ENCODE results near the gene C22orf23. TPM values are rescaled to one million over a fixed set of nuclear protein-coding genes. Genes with fewer than 3 reads are reported as not detected.

C22orf23 gene
- polyA plus RNA-seq, 2 of the 4 experiments (the other 2 are of a cell fraction), result 0.26 to 0.52 TPM

DNA sequence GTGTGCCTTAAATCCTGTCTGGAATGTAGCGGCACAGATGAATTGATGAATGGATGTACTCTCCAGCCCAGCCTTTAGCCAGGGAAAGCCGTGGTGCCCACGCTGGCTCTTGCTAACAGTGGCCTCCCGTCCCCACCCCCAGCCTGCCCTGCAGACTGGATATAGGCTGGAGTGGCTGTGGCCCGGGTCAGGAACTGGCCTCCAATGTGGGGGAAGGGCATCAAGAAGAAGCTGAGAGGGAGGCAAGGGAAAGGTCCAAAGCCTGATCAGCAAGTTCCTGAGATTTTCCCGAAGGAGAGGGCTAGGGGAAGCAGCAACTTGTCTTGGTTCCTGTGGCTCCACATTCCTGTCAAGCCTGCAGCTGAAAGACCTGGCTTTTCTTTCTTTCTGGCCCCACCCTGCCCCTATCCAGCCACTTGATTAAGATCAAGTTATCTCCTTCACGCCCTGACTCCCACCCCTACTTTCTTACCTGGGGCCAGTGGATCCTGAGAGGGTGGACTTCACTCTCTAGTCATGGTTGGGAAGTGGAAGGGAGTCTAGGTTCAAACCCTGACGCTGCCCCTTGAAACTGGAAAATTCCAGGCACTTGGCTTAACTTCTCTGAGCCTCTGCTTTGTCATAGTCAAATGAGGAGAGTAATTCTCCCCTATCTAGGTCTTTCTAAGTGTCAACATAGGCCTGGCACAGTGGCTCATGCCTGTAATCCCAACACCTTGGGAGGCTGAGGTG, 58.3 kb downstream of the C22orf23 start:
- ATAC-seq, result peak; percentile 7 to 9; a peak in 3 of 6 replicates
- FAIRE-seq, result no peak
- Histone ChIP-seq H3K4me3 (no peak overlapping the region), H3K9me3 (no peaks in the 10 kb centered on the region), H3K4me2 (no peak overlapping the region), H3K4me1 (peaks cover 43% of the 10 kb centered on the region), H3K27ac (peak overlapping the region in 1 of 2 experiments; percentile 56; a peak in 2 of 6 replicates)
- ChIA-PET POLR2A (no interaction called here), CTCF (interaction anchor here (1.8 to 5.3 kb wide), 2 partner anchors 32 to 36 kb away, joined by 5 to 23 read pairs; no protein-coding TSS in a partner anchor)
- DNase-seq (ENCODE audit: low read depth in 1 of 2, low spot score in 1 of 2), result no peak
- no peak for TF ChIP-seq ZNF302 (CRISPR knock-in tag; IDR thresholded peaks at IDR 0.05)
- TF ChIP-seq CHD2 (IDR thresholded peaks at IDR 0.05; ENCODE audit: low read length, partially characterized antibody), result no peak
- TF ChIP-seq RCOR1 (IDR thresholded peaks at IDR 0.05; ENCODE audit: low read depth, low read length), result no peak
- TF ChIP-seq FOSB (CRISPR knock-in tag; IDR thresholded peaks at IDR 0.05), result no peak
- no peak for TF ChIP-seq EHMT2 (IDR thresholded peaks at IDR 0.05; ENCODE audit: low read depth)
- TF ChIP-seq, protein P1, sequence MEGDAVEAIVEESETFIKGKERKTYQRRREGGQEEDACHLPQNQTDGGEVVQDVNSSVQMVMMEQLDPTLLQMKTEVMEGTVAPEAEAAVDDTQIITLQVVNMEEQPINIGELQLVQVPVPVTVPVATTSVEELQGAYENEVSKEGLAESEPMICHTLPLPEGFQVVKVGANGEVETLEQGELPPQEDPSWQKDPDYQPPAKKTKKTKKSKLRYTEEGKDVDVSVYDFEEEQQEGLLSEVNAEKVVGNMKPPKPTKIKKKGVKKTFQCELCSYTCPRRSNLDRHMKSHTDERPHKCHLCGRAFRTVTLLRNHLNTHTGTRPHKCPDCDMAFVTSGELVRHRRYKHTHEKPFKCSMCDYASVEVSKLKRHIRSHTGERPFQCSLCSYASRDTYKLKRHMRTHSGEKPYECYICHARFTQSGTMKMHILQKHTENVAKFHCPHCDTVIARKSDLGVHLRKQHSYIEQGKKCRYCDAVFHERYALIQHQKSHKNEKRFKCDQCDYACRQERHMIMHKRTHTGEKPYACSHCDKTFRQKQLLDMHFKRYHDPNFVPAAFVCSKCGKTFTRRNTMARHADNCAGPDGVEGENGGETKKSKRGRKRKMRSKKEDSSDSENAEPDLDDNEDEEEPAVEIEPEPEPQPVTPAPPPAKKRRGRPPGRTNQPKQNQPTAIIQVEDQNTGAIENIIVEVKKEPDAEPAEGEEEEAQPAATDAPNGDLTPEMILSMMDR (IDR thresholded peaks at IDR 0.05), result no peak
- TF ChIP-seq, protein P2, sequence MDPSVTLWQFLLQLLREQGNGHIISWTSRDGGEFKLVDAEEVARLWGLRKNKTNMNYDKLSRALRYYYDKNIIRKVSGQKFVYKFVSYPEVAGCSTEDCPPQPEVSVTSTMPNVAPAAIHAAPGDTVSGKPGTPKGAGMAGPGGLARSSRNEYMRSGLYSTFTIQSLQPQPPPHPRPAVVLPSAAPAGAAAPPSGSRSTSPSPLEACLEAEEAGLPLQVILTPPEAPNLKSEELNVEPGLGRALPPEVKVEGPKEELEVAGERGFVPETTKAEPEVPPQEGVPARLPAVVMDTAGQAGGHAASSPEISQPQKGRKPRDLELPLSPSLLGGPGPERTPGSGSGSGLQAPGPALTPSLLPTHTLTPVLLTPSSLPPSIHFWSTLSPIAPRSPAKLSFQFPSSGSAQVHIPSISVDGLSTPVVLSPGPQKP (IDR thresholded peaks at IDR 0.05; ENCODE audit: low read depth, low read length), result no peak
- TF ChIP-seq SMC3 (IDR thresholded peaks at IDR 0.05), result no peak
- WGBS (ENCODE audit: missing lambda C conversion rate), result 75% methylated on average over 8 of the region's 8 CpGs

DNA sequence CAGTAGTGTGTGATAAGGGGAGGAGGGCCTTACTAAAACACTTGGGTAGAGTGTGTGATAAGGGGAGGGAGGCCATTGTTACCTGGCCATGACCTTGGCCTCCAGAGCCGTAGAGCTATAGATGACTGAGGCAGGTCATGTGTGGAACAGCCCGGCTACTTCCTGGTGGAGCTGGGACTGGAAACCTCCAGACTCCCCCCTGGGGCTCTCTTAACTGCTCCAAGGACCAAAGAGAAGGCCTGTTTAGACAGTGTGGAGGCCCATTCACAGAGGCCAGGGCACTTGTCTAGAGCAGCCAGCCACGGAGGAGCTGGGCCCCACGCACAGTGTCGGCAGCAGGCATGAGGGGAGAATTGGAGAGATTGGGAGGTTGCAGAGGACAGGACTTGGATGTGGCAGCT, 59.8 kb downstream of the C22orf23 start:
- CTCF ChIA-PET, result interaction anchor here (1.8 to 2.0 kb wide), 2 partner anchors 30 to 76 kb away, joined by 4 to 8 read pairs; no protein-coding TSS in a partner anchor
- Histone ChIP-seq H3K4me3 (no peak overlapping the region), H3K27ac (0 out of 6 replicates have a peak overlapping the region, but pooled peaks of 1 of the 2 experiments have one; percentile 11), H3K4me2 (no peak overlapping the region), H3K9me3 (no peaks in the 10 kb centered on the region), H3K4me1 (peaks cover 34% of the 10 kb centered on the region)
- POLR2A ChIA-PET, result no interaction called here
- DNase-seq (ENCODE audit: low read depth in 1 of 2, low spot score in 1 of 2) (no peak), FAIRE-seq (no peak), ATAC-seq (no peak; a peak in 2 of 6 replicates)
- 98% methylated on average over 4 of the region's 5 CpGs for WGBS (ENCODE audit: missing lambda C conversion rate)
- TF ChIP-seq RNF2 (IDR thresholded peaks at IDR 0.05; ENCODE audit: borderline replicate concordance, low read depth), result no peak
- no peak for TF ChIP-seq ZNF302 (CRISPR knock-in tag; IDR thresholded peaks at IDR 0.05)
- TF ChIP-seq, protein P3, sequence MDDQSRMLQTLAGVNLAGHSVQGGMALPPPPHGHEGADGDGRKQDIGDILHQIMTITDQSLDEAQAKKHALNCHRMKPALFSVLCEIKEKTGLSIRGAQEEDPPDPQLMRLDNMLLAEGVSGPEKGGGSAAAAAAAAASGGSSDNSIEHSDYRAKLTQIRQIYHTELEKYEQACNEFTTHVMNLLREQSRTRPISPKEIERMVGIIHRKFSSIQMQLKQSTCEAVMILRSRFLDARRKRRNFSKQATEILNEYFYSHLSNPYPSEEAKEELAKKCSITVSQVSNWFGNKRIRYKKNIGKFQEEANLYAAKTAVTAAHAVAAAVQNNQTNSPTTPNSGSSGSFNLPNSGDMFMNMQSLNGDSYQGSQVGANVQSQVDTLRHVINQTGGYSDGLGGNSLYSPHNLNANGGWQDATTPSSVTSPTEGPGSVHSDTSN (IDR thresholded peaks at IDR 0.05), result no peak
- TF ChIP-seq RARB (CRISPR knock-in tag; IDR thresholded peaks at IDR 0.05), result no peak
- TF ChIP-seq SREBF2 (IDR thresholded peaks at IDR 0.05), result no peak
- no peak for TF ChIP-seq CBX8 (IDR thresholded peaks at IDR 0.05)
- no peak for TF ChIP-seq RAD21 (conservative IDR thresholded peaks at IDR 0.05 in 1 of 2, IDR thresholded peaks at IDR 0.05 in 1 of 2)
- no peak for TF ChIP-seq JUN (IDR thresholded peaks at IDR 0.05)
- no peak for TF ChIP-seq POLR2AphosphoS2 (conservative IDR thresholded peaks at IDR 0.05; ENCODE audit: low read length)
- TF ChIP-seq, protein P4, sequence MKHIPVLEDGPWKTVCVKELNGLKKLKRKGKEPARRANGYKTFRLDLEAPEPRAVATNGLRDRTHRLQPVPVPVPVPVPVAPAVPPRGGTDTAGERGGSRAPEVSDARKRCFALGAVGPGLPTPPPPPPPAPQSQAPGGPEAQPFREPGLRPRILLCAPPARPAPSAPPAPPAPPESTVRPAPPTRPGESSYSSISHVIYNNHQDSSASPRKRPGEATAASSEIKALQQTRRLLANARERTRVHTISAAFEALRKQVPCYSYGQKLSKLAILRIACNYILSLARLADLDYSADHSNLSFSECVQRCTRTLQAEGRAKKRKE (CRISPR knock-in tag; IDR thresholded peaks at IDR 0.05; ENCODE audit: low read depth), result no peak
- no peak for TF ChIP-seq FOSB (CRISPR knock-in tag; IDR thresholded peaks at IDR 0.05)
- TF ChIP-seq, protein P5, sequence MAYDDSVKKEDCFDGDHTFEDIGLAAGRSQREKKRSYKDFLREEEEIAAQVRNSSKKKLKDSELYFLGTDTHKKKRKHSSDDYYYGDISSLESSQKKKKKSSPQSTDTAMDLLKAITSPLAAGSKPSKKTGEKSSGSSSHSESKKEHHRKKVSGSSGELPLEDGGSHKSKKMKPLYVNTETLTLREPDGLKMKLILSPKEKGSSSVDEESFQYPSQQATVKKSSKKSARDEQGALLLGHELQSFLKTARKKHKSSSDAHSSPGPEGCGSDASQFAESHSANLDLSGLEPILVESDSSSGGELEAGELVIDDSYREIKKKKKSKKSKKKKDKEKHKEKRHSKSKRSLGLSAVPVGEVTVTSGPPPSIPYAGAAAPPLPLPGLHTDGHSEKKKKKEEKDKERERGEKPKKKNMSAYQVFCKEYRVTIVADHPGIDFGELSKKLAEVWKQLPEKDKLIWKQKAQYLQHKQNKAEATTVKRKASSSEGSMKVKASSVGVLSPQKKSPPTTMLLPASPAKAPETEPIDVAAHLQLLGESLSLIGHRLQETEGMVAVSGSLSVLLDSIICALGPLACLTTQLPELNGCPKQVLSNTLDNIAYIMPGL (CRISPR knock-in tag; IDR thresholded peaks at IDR 0.05; ENCODE audit: borderline replicate concordance), result no peak
- TF ChIP-seq, protein P6, sequence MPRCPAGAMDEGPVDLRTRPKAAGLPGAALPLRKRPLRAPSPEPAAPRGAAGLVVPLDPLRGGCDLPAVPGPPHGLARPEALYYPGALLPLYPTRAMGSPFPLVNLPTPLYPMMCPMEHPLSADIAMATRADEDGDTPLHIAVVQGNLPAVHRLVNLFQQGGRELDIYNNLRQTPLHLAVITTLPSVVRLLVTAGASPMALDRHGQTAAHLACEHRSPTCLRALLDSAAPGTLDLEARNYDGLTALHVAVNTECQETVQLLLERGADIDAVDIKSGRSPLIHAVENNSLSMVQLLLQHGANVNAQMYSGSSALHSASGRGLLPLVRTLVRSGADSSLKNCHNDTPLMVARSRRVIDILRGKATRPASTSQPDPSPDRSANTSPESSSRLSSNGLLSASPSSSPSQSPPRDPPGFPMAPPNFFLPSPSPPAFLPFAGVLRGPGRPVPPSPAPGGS (IDR thresholded peaks at IDR 0.05), result no peak
- no peak for TF ChIP-seq NPAS2 (CRISPR knock-in tag; IDR thresholded peaks at IDR 0.05; ENCODE audit: borderline replicate concordance)
- TF ChIP-seq, protein P7, sequence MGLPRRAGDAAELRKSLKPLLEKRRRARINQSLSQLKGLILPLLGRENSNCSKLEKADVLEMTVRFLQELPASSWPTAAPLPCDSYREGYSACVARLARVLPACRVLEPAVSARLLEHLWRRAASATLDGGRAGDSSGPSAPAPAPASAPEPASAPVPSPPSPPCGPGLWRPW (IDR thresholded peaks at IDR 0.05), result no peak
- no peak for TF ChIP-seq MYC (IDR thresholded peaks at IDR 0.05; ENCODE audit: borderline replicate concordance, low read length)
- TF ChIP-seq FOXS1 (CRISPR knock-in tag; IDR thresholded peaks at IDR 0.05), result no peak
- TF ChIP-seq PHF8 (IDR thresholded peaks at IDR 0.05; ENCODE audit: borderline replicate concordance, low read depth), result no peak
- TF ChIP-seq NFE2L2 (conservative IDR thresholded peaks at IDR 0.05; ENCODE audit: low read length), result no peak
